Colonic mucosa (tissue), 4 donors: ENCODE data around the gene FNDC3B. TPM values are rescaled to one million over a fixed set of nuclear protein-coding genes. Genes with fewer than 3 reads are reported as not detected.

Source experiments
- DNase-seq: peaks from one replicate; pipeline ENCODE4 v3.0.0-alpha.2; 2020
- H3K27ac ChIP-seq: fragments of 200-600 bp; one replicate; pipeline ENCODE4 v1.8.0; 2021
- H3K27me3 ChIP-seq: fragments of 200-600 bp; one replicate; pipeline ENCODE4 v1.8.0; 2021
- H3K36me3 ChIP-seq: fragments of 200-600 bp; one replicate; pipeline ENCODE4 v1.8.0; 2021
- H3K4me1 ChIP-seq: fragments of 200-600 bp; one replicate; pipeline ENCODE4 v1.8.0; 2021; ENCODE audit warnings: mild to moderate bottlenecking
- H3K4me3 ChIP-seq: fragments of 200-600 bp; one replicate; pipeline ENCODE4 v1.8.0; 2021
- H3K9ac ChIP-seq, 2 donors: one replicate each; pipeline ENCODE4 v1.7.0; 2013; ENCODE audit warnings: control low read depth in 2 of 2, low read depth in 2 of 2, low read length in 2 of 2
- H3K9me3 ChIP-seq: fragments of 200-600 bp; one replicate; pipeline ENCODE4 v1.8.0; 2021
- intact Hi-C: fragments of 100-400 bp; cut with DNase I; formaldehyde crosslinking; loops from one replicate; pipeline ENCODE4 v1.14.1; 2022
- total RNA-seq, 2 donors: library from RNA; stranded (reverse); fragmentation: NEBNext Ultra II Directional in 1 of 2; extraction: Animal tissue kit (Norgen Biotek cat#: 25700) in 1 of 2; gene quantifications; one replicate each; pipeline ENCODE4 v1.2.1, GENCODE V29; 2021
- TF ChIP-seq, protein P1 (sequence below): fragments of 200-600 bp; IDR thresholded peaks from one replicate; pipeline ENCODE4 v1.8.0; 2022; ENCODE audit warnings: antibody characterized with exemption, mild to moderate bottlenecking
- donor health status: healthy.
- donor health status: DM: no; HTN: no; CAD: no.
- donor health status: DM: no; HTN: no; CAD: no.

The FNDC3B gene
- total RNA-seq, 2 donors from 2014 or later = 66.7 to 142 TPM

DNA sequence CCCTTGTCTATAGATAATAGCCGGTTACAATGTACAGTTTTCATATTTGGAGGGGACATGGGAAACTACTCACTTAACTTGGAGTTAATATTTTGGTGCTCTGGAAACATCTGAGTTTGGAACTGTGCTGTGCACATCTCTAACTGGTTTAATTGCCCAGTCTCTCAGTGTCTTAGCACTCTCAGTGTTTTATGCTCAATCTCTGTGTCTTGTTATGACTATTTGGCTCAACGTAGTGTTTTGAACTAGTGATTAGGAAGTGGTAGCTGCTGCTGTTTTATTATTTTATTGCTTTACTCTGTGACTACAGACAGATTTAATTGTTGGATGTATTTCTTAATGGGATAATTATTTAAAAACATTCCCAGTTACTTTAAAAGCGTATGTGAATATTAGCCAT is 17.0 kb downstream of the FNDC3B start:
- TF ChIP-seq, protein P1, sequence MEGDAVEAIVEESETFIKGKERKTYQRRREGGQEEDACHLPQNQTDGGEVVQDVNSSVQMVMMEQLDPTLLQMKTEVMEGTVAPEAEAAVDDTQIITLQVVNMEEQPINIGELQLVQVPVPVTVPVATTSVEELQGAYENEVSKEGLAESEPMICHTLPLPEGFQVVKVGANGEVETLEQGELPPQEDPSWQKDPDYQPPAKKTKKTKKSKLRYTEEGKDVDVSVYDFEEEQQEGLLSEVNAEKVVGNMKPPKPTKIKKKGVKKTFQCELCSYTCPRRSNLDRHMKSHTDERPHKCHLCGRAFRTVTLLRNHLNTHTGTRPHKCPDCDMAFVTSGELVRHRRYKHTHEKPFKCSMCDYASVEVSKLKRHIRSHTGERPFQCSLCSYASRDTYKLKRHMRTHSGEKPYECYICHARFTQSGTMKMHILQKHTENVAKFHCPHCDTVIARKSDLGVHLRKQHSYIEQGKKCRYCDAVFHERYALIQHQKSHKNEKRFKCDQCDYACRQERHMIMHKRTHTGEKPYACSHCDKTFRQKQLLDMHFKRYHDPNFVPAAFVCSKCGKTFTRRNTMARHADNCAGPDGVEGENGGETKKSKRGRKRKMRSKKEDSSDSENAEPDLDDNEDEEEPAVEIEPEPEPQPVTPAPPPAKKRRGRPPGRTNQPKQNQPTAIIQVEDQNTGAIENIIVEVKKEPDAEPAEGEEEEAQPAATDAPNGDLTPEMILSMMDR = no peak
- Histone ChIP-seq H3K36me3 (no peaks in the 10 kb centered on the region), H3K27ac (no peak overlapping the region), H3K4me3 (no peak overlapping the region), H3K9me3 (no peaks in the 10 kb centered on the region), H3K4me1 (peaks cover 4% of the 10 kb centered on the region), H3K9ac (no peak overlapping the region), H3K27me3 (no peaks in the 10 kb centered on the region)
- intact Hi-C loops = no loop called here
- DNase-seq = no peak

DNA sequence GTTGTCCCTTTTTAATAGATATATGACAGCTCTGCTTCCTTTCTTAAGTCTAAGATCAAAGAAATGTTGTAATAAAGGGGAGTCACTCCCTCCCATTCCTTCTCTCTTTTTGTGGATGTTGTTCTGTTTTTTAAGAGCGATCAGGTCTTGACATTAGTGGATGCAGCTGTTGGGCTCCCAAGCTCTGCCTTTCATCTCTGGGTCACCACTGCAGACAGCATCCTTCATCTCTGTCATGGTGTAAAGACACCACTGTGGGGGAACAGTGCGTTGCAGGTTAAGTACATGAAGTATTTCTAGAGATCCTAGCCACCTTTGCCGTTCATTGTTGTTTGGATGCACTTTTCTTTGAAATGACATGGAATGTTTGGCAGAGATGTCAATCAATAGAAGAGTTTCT is 17.7 kb downstream of the FNDC3B start:
- H3K27ac ChIP-seq = no peak overlapping the region
- TF ChIP-seq, protein P1 = no peak
- H3K4me1 ChIP-seq = peaks cover 4% of the 10 kb centered on the region

DNA sequence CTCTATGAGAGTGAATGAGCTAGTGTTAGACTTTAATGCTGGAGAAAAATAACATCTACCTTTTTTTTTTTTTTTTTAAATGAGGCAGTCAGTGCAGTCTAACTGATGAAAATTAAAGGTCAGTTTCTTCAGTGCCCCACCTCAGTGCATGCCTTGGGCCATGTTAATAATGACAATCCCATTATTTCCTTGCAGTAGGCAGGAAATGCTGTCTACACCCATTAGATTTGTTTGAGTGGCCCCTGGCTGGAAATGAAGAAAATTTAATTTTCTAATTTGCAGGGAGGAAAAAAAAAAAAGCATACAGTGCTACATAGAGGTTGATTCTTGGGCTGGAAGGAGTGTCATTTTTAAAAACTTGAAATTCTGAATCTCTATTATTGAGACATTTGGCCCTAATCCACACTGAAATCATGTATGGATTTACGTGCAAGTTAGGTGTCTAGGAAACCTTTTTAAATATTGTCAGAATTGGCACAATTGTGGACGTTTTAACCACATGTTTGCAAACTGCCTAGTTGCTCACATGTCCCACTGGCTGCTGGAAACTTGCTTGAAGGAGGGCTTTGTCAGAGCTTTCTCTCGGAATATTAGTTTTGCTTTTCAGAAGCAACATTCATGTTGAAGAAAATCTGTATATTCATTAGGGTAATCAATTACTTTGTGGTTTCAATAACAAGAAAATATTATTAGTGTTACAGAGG is 18.4 kb downstream of the FNDC3B start:
- H3K9ac ChIP-seq = no peak overlapping the region
- H3K27me3 ChIP-seq = no peaks in the 10 kb centered on the region
- no peak overlapping the region for H3K4me3 ChIP-seq
- no peaks in the 10 kb centered on the region for H3K36me3 ChIP-seq
- TF ChIP-seq, protein P1 = no peak
- DNase-seq = no peak
- peaks cover 4% of the 10 kb centered on the region for H3K4me1 ChIP-seq
- H3K9me3 ChIP-seq = no peaks in the 10 kb centered on the region
- intact Hi-C loops = no loop called here
- no peak overlapping the region for H3K27ac ChIP-seq

More for the DNA sequence above, 17.7 kb downstream of the FNDC3B start:
- H3K4me3 ChIP-seq = no peak overlapping the region
- no peaks in the 10 kb centered on the region for H3K9me3 ChIP-seq
- no peaks in the 10 kb centered on the region for H3K27me3 ChIP-seq
- no peaks in the 10 kb centered on the region for H3K36me3 ChIP-seq
- no peak for DNase-seq
- intact Hi-C loops = no loop called here
- H3K9ac ChIP-seq = no peak overlapping the region

- Histone ChIP-seq H3K9ac (no peak overlapping the region), H3K36me3 (no peaks in the 10 kb centered on the region), H3K9me3 (no peaks in the 10 kb centered on the region), H3K27ac (no peak overlapping the region), H3K4me3 (no peak overlapping the region), H3K4me1 (peaks cover 3% of the 10 kb centered on the region), H3K27me3 (no peaks in the 10 kb centered on the region)
- DNase-seq = no peak
- intact Hi-C loops = no loop called here
- TF ChIP-seq, protein P1 = no peak
These were observed 20.2 kb downstream of the FNDC3B start for GRCh38 chr3:172059532-172059931.

GRCh38 chr3:172060234-172060633 is 20.9 kb downstream of the FNDC3B start:
- H3K9me3 ChIP-seq = no peaks in the 10 kb centered on the region
- no peak overlapping the region for H3K9ac ChIP-seq
- H3K4me3 ChIP-seq = no peak overlapping the region
- H3K36me3 ChIP-seq = no peaks in the 10 kb centered on the region
- H3K4me1 ChIP-seq = no peaks in the 10 kb centered on the region
- intact Hi-C loops = no loop called here
- H3K27ac ChIP-seq = no peak overlapping the region
- DNase-seq = no peak
- no peaks in the 10 kb centered on the region for H3K27me3 ChIP-seq
- TF ChIP-seq, protein P1 = no peak
